Measurements from ENCODE around the gene AIFM1. TPM values are rescaled to one million over a fixed set of nuclear protein-coding genes. Genes with fewer than 3 reads are reported as not detected.

Gene AIFM1
- 10 to 100 TPM; 83.1 to 99.9 TPM for total RNA-seq
- long read RNA-seq, transcript AIFM1-201 (16 exons, 2,260 nt) = major isoform, 292 of 321 reads
- long read RNA-seq, partial matches to known transcripts = 18 of 321 reads
- long read RNA-seq, other reads (novel, unspliced or antisense) = 11 of 321 reads

DNA sequence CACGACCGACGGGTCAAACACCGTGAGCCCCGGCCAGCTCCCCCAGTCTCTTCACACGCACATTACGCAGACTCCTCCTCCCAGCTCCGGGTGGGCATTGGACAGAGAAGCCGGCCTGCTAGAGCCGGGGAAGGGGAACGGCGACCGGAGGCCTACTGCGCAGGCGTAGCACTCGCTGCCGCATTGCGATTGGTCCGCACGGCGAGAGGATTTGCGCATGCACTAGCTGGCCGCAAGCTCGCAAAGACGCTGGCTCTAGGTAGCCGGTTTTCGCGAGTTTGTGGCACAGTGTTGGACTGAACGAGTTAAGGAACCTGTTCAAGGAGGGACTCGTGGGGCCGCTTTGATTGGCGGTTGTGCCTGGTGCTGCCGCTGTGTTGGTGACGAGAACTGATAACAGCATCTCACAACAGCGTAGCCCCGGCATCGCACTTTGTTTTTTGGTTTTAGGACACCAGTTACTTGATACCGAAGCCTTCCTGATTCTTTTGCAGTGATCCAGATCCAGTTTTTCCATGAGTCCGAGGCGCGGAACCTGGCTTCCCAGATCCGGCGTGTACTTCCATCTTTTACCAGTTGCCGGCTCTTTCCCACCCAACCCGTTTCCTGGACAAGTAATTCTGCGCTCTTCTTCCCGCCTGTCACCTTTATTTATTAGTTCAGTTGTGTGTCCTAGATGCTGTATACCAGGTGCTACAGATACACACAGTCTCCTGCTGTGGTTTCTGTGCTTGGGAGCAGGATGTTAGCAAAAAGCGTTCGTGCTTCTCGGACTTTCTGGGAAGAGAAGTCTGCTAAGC, at the start of gene AIFM1:
AIFM1 (minus strand) TSS at position 139 of the 800 bp plus-strand sequence. CDS start 185 bp downstream, outside the sequence.
- intact Hi-C loops (cut with DNase I) = no loop called here
- ATAC-seq = peak; percentile 97 to 99
- DNase-seq = peak; percentile 93

DNA sequence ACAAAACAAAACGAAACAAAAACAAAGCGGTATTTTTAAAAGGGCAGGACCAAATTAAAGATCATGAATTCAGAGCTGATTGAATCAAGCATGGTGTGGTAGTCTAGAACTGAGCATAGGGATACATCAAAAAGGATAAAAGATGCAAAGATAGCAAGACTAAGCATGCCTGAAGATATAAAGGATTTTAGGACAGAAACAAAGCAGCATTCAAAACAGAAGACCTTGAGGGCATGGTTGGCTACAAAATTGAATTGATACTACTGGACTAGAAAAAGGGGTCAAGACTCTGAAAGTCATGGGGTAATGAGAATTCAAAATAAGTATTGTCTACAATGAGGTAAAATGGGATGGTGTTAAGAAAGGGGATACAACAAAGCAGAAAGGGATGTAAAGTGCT, 47.7 kb upstream of the AIFM1 start:
- intact Hi-C loops (cut with DNase I) = no loop called here
- DNase-seq = no peak
- ATAC-seq = no peak

DNA sequence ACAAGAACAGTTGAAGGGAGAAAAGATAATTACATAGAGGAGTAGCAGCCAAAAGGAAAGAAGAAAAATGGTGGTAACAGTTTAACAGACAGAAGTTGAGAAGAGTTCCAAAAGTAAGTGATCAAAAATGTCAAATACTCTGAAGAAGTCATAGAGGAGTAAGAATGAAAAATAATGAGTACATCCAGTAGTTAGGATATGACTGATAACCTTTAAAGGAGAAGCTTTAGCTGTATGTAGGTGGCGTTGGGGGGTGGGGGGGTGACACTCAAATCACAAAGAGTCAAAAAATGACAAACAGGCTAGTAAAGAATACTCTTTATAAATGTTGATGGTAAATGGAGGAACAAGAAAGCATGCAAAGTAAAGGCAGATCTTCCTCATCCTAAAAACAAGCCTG, 46.7 kb upstream of the AIFM1 start:
- DNase-seq (no peak), ATAC-seq (no peak)
- intact Hi-C loops (cut with DNase I) = no loop called here

DNA sequence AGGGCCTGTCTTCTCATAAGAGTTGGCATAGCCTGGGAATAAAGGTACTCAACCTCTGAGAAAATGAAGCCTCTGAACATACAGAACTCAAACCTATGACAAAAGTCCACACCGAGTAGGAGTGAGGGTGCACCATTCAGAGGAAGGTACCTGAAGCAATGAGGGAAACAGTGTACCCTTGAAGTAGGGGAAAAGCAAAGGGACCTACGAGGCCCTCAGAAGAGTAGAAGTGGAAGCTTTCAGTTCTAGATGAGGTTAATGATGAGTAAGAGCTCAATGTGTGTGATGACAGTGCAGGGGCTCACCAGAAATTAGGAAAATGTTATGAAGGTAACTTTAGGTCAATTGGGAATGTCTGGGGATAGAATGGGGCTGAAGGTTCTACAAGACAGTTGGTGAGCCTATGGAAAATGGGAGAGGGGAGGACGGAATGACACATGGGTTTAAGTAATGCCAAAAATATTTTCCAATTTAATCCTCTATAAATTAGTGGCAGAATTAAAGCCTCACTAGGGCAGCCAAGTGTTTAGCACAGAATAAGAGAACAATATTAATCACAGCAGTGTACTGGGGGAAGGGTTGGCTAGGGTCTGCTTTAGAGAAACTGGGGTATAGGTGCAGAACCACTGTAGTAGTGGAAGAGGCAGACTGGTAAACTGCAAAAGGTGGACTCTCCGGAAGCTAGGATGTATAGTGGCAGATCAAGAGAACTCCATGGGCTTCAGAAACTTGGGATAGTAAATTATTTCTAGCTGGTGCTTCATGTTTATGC, 46.0 kb upstream of the AIFM1 start:
- DNase-seq (no peak), ATAC-seq (no peak)
- intact Hi-C loops (cut with DNase I) = no loop called here

DNA sequence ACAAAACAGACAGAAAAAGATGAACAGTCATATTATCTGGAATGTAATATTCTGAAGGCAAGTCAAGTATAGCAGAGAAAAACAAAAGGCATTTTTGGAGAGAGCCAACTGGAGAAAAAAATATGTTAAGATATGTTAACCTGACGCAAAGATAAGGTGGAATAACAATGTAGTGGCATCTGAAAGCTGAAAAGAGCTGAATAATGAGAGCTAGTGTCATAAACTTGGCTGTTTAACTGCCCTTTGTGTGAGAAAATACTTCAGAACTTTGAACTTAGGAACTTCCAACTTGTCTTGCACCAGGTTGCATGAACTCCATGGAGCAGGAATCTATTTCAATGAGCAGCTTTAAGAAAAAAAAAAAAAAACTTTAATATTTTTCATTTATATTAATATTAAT, 39.0 kb upstream of the AIFM1 start:
- intact Hi-C loops (cut with DNase I) = no loop called here
- ATAC-seq (no peak), DNase-seq (no peak)

DNA sequence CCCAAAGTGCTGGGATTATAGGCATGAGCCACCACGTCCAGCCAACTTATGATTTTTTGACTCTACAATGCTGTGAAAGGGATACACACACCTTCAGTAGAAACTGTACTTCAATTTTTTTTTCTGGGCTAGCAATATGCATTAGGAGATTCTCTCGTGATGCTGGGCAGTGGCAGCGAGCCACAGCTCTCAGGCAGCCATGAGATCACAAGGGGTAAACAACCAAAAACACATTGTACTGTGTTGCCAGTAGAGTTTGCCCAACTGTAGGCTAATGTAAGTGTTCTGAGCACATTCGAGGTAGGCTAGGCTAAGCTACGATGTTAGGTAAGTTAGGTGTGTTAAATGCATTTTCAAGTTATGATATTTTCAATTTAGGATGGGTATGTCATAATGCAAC, 31.8 kb upstream of the AIFM1 start:
- intact Hi-C loops (cut with DNase I) = loop anchor here in 1 of 2 donors (10.0 kb wide), 2 partner anchors 273 to 593 kb away; no protein-coding TSS in a partner anchor
- no peak for ATAC-seq
- no peak for DNase-seq

DNA sequence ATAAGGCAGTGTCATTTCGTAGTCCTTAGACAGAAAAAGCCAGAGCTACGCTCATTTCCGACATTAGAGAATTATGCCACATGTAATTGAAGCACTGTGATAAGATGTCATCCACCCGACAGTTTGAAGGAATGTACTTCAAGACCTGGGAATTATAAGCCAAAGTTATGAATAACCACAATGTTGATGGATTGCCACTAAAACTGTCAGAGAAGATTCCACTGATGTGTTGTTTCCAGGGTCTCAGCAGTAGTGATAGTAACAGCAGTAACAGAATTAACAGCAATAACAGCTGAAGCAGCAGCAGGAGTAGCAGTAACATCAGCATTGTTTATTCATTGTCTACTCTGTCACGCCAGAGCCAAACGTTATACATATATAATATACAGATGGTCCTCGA, 30.8 kb upstream of the AIFM1 start:
- intact Hi-C loops (cut with DNase I) = loop anchor here in 1 of 2 donors (10.0 kb wide), 2 partner anchors 272 to 592 kb away; no protein-coding TSS in a partner anchor
- ATAC-seq (no peak), DNase-seq (no peak)

DNA sequence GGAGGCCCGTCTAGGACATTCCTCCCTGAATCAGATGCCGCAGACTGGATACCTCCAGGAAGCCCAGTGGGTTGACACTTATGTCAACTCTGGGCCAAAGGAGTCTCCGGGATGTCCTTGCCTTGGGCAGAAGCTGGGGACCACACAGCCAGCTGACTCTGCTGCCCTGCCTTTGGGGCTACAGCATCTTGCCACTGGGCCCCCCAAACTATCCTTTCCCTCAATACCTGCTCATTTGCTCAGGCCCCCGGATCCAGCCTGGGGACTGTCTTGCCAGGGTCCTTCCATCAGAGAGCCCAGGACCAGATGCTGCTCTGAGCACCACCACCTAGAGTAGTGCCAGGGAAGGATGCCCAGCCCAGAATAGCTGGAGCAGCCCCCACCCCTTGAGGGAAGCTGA, 25.2 kb upstream of the AIFM1 start:
- DNase-seq (no peak), ATAC-seq (no peak)
- intact Hi-C loops (cut with DNase I) = loop anchor here (5.0 to 10.0 kb wide), 3 partner anchors 108 to 586 kb away; no protein-coding TSS in a partner anchor

DNA sequence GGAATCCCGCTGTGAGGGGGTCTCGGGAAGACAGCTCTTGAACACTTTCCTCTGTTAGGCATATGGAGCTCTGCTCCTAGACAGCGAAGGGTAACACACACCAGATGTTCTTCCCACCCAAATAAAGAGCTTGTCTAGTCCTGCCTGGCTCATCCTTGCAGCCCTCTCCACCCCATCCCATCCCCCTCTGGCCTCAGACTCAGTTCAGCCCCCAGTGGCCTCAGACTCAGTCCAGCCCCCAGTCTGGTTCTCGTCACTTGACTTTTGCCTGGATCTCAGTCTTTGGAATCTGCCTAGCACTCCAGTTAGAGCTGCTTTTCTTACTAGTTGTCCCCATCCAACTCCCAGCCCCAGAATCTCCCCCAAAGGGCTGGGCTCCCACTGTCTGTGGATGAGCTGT, 21.0 kb upstream of the AIFM1 start:
- intact Hi-C loops (cut with DNase I) = no loop called here
- DNase-seq (no peak), ATAC-seq (no peak)

DNA sequence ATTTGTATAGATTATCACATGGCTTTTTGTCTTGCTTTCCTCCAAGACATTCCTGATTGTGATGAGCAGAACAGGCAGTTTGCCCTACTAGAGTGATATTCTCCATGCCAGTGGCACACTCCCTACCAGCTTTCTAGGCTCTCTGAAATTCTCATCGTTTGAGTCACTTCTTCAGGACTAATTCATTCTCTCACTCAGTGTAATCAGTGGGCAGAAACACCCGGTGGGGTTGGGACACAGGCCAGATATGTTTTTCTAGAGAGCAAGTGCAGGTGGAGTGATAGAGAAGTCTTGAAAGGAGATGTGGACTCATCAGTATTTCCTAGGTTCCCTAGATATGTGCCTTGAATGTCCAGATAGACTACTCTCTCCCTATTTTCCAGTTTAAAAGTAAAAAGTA, 19.2 kb upstream of the AIFM1 start:
- ATAC-seq (peak in 1 of 2 donors; percentile 58), DNase-seq (no peak)
- intact Hi-C loops (cut with DNase I) = no loop called here

DNA sequence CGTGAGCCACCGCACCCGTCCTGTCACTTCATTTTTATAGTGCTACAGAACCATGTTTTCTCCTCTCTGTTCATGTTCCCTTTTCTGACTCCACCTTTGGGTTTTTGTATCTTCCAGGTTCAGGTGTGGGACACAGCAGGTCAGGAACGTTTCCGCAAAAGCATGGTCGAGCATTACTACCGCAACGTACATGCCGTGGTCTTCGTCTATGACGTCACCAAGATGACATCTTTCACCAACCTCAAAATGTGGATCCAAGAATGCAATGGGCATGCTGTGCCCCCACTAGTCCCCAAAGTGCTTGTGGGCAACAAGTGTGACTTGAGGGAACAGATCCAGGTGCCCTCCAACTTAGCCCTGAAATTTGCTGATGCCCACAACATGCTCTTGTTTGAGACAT, 18.5 kb upstream of the AIFM1 start:
- ATAC-seq (no peak), DNase-seq (no peak)
- intact Hi-C loops (cut with DNase I) = no loop called here

DNA sequence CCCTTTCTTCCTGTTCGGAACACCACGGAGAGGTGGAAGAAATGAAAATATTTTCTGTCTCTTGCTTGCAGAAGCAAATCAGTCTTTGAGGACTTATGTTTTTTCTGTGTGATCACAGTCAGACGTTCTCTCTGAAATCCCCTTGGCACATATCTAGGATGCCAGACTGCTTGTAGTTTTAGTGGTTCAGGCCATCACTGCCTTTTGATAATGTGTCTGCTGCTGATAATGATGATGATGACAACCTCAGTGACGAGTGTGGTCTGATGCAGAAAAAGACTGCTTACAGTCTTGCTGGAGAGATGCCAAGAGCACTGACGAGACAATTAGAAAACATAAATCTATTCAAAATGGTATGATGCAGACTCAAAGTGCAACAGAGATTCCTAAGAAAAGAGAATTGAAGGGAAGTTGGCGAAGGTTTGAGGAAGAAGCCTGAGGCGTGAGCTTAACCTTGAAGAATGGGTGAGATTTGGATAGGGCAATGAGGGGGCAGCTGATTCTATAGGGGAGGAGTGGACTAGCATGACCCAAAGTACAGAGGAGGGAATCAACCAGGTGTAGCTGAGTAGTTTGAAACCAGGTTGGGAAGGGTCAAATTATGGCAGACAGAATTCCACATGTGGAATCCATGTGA, 14.1 kb upstream of the AIFM1 start:
- no peak for DNase-seq

DNA sequence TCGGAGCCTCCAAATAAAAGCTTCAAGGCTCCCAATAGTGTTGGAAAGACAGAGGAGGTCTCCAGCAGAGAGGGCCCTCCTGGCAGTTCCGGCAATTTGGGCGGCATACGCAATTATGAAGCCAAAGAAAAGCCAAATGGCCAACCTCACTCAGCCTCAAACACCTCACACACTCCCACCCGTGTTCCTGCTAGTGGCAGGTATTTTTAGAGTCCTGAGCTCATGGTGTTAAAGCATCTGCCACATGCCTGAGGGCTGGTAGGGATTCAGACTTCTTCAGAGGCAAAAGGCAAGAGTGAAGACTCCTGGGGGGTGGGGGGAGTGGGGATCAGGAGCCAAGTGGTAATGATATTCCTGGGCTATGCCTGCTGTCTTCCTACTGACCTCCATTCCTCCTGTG, 13.5 kb upstream of the AIFM1 start:
- intact Hi-C loops (cut with DNase I) = no loop called here
- no peak for DNase-seq
- ATAC-seq = peak in 1 of 2 donors; percentile 34

More for the DNA sequence above, 14.1 kb upstream of the AIFM1 start:
- intact Hi-C loops (cut with DNase I) = no loop called here
- ATAC-seq = peak in 1 of 2 donors; percentile 68

DNA sequence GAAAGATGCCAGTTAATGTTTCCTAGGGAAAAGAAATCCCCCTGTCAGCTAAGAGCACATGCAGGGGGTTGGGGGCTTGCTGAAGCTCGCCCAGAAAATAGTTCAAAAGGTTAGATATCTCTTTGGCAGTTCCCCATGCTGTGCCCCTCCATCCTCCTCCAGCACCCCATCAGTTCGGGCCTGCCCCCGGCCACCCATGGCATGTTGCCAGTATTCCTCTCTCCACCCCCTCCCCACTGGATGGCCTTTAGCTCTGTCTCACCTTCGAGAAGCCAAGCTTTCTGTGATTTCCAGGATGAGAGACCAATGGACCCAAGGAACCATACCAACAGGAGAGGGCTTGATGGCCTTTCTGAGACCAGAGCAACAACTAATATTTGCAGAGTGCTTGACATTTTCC, 11.3 kb upstream of the AIFM1 start:
- DNase-seq (no peak), ATAC-seq (no peak)
- intact Hi-C loops (cut with DNase I) = no loop called here

DNA sequence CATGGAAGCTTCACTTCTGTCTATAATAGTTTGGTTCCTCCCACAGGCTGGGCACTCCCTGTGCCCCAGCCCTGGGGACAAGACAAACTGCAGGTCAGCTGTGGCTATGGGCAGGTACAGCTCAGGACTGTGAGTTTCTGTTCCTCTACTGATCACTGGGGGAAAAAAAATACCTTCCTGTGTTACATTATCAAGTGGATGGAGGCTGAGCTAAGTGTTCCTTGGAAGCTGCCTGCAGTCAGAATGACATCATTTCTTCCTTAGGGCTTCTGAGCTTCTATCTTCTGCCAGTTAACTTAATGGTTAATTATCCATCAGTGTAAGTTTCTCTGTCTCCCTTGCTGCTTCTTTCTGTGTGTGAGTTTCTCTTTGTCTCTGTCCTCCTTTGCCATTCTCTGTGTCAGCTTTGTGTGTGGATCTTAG, 10.7 kb upstream of the AIFM1 start:
- no peak for ATAC-seq
- intact Hi-C loops (cut with DNase I) = no loop called here

DNA sequence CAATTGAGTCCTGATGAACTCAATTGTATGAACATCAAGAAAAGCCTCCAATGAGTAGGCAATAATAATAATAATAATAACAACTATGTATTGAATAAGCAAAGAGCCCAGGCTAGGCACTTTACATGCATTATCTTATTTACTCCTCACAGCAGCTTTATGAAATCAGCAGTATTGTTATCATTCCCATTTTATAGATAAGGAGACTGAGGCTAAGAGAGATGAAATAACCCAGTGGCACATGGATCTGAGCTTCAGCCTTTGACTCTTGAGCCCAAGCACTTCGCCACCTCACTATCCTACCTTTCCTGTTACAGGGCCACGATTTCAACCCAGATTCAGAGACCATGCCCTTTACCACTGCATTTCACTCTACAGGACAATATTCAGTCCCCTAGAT, 9.3 kb upstream of the AIFM1 start:
- intact Hi-C loops (cut with DNase I) = no loop called here
- DNase-seq = no peak

More for the DNA sequence above, 10.7 kb upstream of the AIFM1 start:
- no peak for DNase-seq

DNA sequence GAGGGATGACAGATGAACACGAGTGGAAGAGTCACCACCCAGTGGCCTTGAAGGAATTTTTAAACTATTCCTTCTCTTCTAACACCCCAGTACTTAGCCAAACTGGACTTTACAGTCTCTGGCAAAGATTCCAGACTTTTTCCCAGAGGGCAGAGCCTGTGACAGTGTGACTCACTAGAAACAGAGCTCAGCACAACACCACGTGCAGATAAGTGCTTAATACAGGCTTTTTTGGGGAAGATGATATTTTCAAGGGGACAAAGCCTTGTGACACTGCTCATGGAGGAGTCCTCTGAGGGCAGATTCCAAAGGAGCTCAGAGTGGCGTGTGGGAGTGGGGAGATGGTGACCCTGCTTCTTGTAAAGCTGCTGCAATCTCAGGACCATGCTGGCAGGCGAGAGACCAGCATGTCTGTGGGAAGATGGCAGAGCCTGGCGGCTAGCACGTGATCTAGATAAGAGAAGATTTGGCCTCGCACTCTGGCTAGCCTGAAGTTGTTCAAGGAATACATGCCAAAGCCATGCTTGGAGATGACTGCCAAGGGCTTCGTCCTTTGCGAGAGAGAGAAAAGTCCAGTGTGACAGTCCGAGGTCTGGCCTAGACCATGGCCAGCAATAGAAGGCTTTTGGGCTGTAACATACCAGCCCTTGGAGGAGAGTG, 8.5 kb upstream of the AIFM1 start:
- intact Hi-C loops (cut with DNase I) = no loop called here
- DNase-seq = peak; percentile 47
- peak; percentile 70 to 71 for ATAC-seq

More for the DNA sequence above, 9.3 kb upstream of the AIFM1 start:
- ATAC-seq = no peak

DNA sequence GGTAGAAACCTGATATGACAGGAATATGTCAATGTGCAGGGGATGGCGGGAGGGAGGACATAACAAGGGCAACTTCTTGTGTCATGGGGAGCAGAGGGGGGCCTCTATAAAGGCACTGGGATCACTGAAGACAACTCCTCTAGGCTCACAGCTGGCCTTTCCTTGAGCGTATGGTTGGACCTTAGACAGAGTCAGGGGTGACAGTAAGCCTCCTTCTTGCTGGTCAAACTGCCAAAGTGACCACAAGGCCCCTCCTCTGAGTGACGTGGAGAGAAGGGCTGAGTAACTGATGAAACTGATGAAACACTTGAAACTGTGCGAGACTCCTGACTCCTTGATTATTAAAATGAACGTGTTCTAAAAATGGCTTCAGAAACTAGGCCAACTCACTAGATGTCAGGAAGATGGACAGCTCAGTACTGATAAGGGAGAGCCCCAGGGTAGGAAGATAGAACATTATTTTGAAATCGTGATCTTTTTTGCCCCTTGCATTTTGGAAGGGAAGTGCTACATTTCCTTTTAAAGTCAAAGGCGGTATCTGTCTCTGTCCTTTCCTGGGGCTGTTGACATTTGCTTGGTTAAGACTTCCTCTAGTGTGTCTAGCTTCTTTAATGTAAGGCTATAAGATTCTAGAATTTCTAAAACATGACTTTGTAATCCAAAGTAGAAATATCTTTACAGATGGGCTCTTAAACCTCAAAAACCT, 7.7 kb upstream of the AIFM1 start:
- DNase-seq = peak; percentile 56
- intact Hi-C loops (cut with DNase I) = no loop called here

More for the DNA sequence above, 7.7 kb upstream of the AIFM1 start:
- peak; percentile 48 to 78 for ATAC-seq
